ENCODE measurements around the gene ZNF143. TPM values are rescaled to one million over a fixed set of nuclear protein-coding genes. Genes with fewer than 3 reads are reported as not detected.

Gene ZNF143
- total and polyA plus RNA-seq, 10 of the 15 experiments (the other 5 are each of a cell fraction or from before 2014, with no cell fraction given): 13.6 to 48.7 (median 19.4) TPM

DNA sequence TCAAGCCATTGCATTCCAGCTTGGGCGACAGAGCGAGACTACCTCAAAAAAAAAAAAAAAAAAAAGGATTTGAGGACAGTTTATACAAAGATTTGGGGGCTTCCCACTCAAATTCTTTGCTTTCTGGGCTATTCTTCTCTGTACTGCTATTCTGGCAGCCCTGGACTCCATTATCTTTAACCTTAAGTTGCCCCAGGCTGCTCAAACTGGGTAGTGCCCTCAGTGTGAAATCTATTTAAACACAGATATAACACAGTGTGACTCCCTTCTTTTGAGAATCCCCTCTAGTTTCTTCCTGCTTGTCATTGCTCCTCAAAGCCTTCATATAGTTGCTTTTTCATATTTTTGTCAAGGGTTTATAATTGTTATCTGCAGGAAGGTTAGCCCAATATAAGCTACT lies 63.2 kb downstream of the ZNF143 start:
- Histone ChIP-seq H3K9me3 (replicated peaks; ENCODE audit: control insufficient read depth, insufficient read depth, low read length) (no peaks in the 10 kb centered on the region), H3K9ac (ENCODE audit: control insufficient read depth, insufficient read depth, low read length) (no peak overlapping the region), H3K27me3 (replicated peaks in 1 of 2; ENCODE audit: control insufficient read depth in 2 of 2, insufficient read depth in 2 of 2, low read length in 1 of 2) (no peaks in the 10 kb centered on the region), H3K4me2 (ENCODE audit: control insufficient read depth, insufficient read depth) (no peak overlapping the region), H2AFZ (ENCODE audit: control insufficient read depth, low read depth, low read length) (no peak overlapping the region), H3K4me3 (no peak overlapping the region), H3K4me1 (ENCODE audit: control insufficient read depth, insufficient read depth, low read length) (no peaks in the 10 kb centered on the region), H4K20me1 (ENCODE audit: control insufficient read depth, insufficient read depth) (no peaks in the 10 kb centered on the region), H3K36me3 (ENCODE audit: control insufficient read depth in 2 of 2, insufficient read depth in 2 of 2, low read length in 1 of 2) (peaks cover 2 to 4% of the 10 kb centered on the region in 2 experiments), H3K27ac (ENCODE audit: control insufficient read depth, insufficient read depth) (no peak overlapping the region), H3K79me2 (ENCODE audit: control insufficient read depth, insufficient read depth, low read length) (no peaks in the 10 kb centered on the region)
- BruUV-seq (replicated peaks): no TSS peak
- RAD21 ChIA-PET (ENCODE audit: unreplicated experiment): interaction anchor here (0.5 kb wide), 1 partner anchor 115 kb away, joined by 3 read pairs; no protein-coding TSS in a partner anchor
- 100% methylated on average over 1 of the region's 2 CpGs for WGBS (ENCODE audit: insufficient coverage, insufficient replicate concordance, low lambda C conversion rate, missing lambda C conversion rate)
- TF ChIP-seq RBBP5 (conservative IDR thresholded peaks at IDR 0.05) (no peak), TCF3 (IDR thresholded peaks at IDR 0.05; ENCODE audit: borderline replicate concordance, insufficient read depth, low read depth, low read length) (no peak), GABPA (IDR thresholded peaks at IDR 0.05; ENCODE audit: low read depth) (no peak), NFXL1 (IDR thresholded peaks at IDR 0.05; ENCODE audit: borderline replicate concordance) (no peak), MTA2 (IDR thresholded peaks at IDR 0.05; ENCODE audit: low read depth) (no peak), SMARCA5 (IDR thresholded peaks at IDR 0.05) (no peak), SREBF1 (IDR thresholded peaks at IDR 0.05; ENCODE audit: low read length) (no peak), MTA3 (IDR thresholded peaks at IDR 0.05; ENCODE audit: borderline replicate concordance, low read length) (no peak), BCL11A (IDR thresholded peaks at IDR 0.05; ENCODE audit: low read depth, low read length) (no peak), ESRRA (IDR thresholded peaks at IDR 0.05; ENCODE audit: low read length) (no peak)
- TF ChIP-seq, protein P1, sequence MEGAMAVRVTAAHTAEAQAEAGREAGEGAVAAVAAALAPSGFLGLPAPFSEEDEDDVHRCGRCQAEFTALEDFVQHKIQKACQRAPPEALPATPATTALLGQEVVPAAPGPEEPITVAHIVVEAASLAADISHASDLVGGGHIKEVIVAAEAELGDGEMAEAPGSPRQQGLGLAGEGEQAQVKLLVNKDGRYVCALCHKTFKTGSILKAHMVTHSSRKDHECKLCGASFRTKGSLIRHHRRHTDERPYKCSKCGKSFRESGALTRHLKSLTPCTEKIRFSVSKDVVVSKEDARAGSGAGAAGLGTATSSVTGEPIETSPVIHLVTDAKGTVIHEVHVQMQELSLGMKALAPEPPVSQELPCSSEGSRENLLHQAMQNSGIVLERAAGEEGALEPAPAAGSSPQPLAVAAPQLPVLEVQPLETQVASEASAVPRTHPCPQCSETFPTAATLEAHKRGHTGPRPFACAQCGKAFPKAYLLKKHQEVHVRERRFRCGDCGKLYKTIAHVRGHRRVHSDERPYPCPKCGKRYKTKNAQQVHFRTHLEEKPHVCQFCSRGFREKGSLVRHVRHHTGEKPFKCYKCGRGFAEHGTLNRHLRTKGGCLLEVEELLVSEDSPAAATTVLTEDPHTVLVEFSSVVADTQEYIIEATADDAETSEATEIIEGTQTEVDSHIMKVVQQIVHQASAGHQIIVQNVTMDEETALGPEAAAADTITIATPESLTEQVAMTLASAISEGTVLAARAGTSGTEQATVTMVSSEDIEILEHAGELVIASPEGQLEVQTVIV (IDR thresholded peaks at IDR 0.05; ENCODE audit: borderline replicate concordance, partially characterized antibody): no peak
- TF ChIP-seq, protein P2, sequence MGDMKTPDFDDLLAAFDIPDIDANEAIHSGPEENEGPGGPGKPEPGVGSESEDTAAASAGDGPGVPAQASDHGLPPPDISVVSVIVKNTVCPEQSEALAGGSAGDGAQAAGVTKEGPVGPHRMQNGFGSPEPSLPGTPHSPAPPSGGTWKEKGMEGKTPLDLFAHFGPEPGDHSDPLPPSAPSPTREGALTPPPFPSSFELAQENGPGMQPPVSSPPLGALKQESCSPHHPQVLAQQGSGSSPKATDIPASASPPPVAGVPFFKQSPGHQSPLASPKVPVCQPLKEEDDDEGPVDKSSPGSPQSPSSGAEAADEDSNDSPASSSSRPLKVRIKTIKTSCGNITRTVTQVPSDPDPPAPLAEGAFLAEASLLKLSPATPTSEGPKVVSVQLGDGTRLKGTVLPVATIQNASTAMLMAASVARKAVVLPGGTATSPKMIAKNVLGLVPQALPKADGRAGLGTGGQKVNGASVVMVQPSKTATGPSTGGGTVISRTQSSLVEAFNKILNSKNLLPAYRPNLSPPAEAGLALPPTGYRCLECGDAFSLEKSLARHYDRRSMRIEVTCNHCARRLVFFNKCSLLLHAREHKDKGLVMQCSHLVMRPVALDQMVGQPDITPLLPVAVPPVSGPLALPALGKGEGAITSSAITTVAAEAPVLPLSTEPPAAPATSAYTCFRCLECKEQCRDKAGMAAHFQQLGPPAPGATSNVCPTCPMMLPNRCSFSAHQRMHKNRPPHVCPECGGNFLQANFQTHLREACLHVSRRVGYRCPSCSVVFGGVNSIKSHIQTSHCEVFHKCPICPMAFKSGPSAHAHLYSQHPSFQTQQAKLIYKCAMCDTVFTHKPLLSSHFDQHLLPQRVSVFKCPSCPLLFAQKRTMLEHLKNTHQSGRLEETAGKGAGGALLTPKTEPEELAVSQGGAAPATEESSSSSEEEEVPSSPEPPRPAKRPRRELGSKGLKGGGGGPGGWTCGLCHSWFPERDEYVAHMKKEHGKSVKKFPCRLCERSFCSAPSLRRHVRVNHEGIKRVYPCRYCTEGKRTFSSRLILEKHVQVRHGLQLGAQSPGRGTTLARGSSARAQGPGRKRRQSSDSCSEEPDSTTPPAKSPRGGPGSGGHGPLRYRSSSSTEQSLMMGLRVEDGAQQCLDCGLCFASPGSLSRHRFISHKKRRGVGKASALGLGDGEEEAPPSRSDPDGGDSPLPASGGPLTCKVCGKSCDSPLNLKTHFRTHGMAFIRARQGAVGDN (IDR thresholded peaks at IDR 0.05): no peak
- TF ChIP-seq, protein P3, sequence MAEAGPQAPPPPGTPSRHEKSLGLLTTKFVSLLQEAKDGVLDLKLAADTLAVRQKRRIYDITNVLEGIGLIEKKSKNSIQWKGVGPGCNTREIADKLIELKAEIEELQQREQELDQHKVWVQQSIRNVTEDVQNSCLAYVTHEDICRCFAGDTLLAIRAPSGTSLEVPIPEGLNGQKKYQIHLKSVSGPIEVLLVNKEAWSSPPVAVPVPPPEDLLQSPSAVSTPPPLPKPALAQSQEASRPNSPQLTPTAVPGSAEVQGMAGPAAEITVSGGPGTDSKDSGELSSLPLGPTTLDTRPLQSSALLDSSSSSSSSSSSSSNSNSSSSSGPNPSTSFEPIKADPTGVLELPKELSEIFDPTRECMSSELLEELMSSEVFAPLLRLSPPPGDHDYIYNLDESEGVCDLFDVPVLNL (IDR thresholded peaks at IDR 0.05; ENCODE audit: low read depth, low read length): no peak
- TF ChIP-seq, protein P4, sequence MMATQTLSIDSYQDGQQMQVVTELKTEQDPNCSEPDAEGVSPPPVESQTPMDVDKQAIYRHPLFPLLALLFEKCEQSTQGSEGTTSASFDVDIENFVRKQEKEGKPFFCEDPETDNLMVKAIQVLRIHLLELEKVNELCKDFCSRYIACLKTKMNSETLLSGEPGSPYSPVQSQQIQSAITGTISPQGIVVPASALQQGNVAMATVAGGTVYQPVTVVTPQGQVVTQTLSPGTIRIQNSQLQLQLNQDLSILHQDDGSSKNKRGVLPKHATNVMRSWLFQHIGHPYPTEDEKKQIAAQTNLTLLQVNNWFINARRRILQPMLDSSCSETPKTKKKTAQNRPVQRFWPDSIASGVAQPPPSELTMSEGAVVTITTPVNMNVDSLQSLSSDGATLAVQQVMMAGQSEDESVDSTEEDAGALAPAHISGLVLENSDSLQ (IDR thresholded peaks at IDR 0.05): no peak
- DNase-seq (ENCODE audit: low read depth, low spot score) (no peak), ATAC-seq (no peak), FAIRE-seq (no peak)
- CTCF ChIA-PET: interaction anchor here (1.1 to 4.1 kb wide), 3 partner anchors 10 to 449 kb away, joined by 3 to 22 read pairs (median 5); no protein-coding TSS in a partner anchor
- POLR2A ChIA-PET: no interaction called here
- in situ Hi-C loops (cut with MboI) (no loop called here), intact Hi-C loops (cut with micrococcal nuclease; ENCODE audit: unreplicated experiment) (no loop called here)
- SMC1A ChIA-PET (ENCODE audit: uncharacterized antibody, unreplicated experiment): interaction anchor here (1.2 to 1.9 kb wide), 3 partner anchors 11 to 89 kb away, joined by 3 to 7 read pairs (median 5); no protein-coding TSS in a partner anchor
